Activated gamma-delta T cell treated with anti-CD3 and anti-CD28 coated beads, Interleukin-2, amount 50 U/mL, for 16 hours (primary cell): Measurements from ENCODE around the gene BRD3.
"Not testable (repeated sequence)": the region's sequence is repeated elsewhere in the genome, so short reads cannot be mapped to it uniquely, and the experiment has no call there.

Experiments
- DNase-seq: peaks from one replicate; pipeline ENCODE4 v3.0.0-alpha.2; 2020; ENCODE audit warnings: low read depth

BRD3 gene

GRCh38 chr9:133993635-133994253, 74.1 kb downstream of the BRD3 start:
- no peak for DNase-seq

- peak; percentile 65 for DNase-seq
Measured at GRCh38 chr9:133992780-133993634, 74.8 kb downstream of the BRD3 start.

DNA sequence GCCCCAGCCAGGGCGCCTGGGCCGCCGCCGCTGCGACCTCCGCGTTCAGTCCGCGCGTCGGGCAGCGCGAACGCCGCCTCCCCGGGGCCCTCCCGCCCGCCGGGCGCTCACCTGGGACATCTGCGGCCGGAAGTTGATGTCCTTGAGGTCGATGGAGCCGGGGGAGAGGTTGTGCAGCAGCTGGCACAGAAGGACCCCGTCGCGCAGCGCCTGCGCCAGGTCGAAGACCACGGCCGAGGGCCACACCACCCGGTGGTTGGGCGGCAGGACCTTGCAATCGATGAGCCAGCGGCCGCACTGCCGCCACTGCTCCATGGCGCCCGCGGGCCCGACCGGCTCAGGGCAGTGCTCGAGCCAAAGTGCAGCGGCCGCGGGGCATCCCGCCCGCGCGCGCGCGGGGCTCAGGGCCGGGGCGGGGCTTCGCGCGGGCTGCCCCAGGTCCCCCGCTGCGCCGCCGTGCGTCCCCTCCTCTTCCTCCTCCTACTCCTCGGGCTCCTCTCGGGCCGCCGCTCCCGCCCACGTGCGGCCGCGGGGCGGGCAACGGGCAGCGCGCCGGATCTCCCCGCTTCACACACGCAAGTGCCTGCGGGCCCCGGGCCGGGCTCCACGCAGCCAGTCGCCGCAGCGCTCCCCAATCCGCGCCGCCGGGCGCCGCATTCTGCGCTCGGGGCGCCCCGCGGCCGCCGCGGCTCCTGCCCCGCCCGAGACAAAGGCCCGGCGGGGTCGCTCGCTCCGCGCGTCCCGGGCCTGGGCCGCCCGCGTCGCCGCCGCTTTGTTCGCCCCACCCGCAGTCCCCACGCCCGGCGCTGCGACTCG, 75.7 kb downstream of the BRD3 start, which contains the start of gene VAV2:
Gene VAV2, minus strand, starts transcription at position 361 of the 816 bp plus-strand sequence. Its CDS starts 46 bp downstream, at position 315.
- no peak for DNase-seq

DNA sequence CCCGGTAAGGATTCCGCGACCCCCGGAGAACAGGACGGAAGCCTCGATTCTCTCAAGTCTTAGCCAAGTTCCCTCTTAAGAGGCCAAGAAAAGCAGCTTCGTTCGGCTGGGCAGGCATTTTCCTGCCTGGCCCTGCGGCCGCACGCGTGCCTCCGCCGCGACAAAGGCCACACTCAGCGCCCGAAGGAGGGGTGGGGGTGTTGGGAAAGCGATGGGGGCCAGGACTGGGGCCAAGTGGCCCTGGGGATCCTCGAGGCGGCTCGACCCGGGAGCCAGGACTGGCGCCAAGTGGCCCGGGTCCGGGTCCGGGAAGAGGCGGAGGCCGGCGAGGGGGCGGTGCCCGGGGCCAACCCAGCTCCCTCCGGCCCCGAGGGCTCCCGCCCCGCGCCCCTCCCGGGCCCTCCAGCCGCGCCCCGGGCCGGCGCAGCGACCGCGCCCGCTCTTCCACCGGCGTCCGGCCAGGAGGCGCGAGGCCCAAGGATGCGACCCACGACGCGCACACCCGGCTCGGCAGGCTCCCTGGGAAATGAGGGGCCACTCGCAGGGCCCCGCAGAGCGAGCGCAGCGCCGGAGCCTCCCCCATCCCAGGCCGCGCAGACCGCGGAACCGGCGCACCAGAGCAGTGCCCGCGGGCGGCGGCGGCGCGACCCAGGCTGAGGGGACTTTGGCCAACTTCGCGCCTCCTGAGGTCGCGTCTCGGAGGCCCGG, 76.5 kb downstream of the BRD3 start:
- DNase-seq: no peak

DNA sequence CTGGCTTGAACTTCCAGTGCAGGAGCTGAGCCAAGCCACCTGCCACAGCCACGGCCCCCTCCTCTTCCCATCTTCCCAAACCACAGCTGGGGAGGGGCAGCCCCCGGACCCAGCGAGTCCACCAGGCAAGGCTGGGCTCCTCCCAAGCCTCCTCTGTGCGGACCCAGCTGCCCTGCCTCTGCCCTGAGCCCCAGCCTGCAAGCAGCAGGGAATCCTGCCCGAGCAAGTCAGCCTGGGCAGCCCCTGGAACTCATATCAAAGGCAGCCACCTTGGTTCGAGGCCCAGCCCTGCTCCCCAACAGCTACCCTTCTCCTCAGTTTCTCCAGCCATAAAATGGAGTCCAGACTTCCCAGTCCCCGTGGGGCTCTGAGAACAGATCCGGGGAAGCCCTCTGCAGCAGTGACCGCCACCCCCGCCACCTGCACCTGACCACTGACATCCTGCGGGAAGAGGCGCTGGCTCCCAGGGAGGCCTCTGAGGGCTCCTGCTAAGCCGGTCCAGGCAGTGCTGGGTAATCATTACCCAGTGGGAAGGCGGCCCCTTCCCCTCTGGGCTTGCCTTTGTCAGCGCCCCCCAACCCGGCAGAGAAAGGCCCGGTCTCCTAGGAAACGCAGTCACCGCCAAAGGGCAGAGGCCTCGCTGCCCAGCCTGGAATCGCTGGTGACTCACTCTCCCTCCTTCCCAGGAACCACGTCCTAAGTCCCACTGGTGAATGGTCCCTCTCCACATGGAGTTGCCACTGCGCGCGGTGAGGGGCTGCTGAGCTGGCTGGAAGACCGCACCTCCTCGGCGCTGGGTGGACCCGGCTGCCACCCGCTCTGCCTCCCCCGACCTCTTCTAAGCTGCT, 77.2 kb downstream of the BRD3 start:
- DNase-seq: no peak

GRCh38 chr9:133989625-133990365, 78.0 kb downstream of the BRD3 start:
- DNase-seq: no peak

DNA sequence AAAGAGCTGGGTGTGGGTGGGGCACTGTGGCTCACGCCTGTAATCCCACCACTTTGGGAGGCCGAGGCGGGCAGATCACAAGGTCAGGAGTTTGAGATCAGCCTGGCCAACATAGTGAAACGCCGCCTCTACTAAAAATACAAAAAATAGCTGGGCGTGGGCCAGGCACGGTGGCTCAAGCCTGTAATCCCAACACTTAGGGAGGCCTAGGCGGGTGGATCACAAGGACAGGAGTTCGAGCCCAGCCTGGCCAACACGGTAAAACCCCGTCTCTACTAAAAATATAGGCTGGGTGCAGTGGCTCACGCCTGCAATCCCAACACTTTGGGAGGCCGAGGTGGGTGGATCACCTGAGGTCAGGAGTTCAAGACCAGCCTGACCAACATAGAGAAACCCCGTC, 79.1 kb downstream of the BRD3 start:
- DNase-seq: not testable (repeated sequence)

DNA sequence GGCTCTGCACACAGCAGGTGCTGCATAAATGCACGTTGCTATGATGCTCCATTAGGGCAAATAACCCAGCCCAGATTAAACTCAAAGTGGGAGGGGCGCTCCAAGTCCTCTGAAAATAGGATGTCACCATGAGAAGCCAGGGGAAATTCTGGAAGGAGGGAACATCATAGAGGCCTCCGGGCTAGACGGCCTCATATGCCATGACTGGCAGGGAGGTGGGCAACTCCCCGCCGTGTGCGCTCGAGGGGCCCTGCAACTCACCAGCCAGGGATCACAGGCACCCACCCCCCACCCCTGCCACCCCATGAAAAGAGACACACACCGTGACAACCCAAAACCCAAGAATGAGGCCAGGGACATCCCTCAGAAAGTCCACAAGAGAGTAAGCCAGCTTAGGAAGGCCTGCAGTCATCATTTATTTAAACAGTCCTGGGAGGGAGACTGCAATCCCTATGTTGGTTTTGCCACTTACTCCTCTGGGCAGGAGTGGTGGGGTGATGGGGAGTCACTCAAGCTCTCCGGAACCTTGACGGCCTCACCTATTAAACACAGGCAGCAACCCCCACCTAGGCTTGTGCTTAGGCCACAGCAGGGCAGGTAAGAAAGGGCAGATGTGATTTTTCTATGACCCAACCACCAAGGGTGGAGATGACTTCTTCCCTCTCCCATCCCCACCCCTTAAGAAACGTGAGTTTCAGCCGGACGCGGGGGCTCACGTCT, 79.7 kb downstream of the BRD3 start:
- no peak for DNase-seq

- no peak for DNase-seq
Measured at GRCh38 chr9:133987446-133987788, 80.4 kb downstream of the BRD3 start.

DNA sequence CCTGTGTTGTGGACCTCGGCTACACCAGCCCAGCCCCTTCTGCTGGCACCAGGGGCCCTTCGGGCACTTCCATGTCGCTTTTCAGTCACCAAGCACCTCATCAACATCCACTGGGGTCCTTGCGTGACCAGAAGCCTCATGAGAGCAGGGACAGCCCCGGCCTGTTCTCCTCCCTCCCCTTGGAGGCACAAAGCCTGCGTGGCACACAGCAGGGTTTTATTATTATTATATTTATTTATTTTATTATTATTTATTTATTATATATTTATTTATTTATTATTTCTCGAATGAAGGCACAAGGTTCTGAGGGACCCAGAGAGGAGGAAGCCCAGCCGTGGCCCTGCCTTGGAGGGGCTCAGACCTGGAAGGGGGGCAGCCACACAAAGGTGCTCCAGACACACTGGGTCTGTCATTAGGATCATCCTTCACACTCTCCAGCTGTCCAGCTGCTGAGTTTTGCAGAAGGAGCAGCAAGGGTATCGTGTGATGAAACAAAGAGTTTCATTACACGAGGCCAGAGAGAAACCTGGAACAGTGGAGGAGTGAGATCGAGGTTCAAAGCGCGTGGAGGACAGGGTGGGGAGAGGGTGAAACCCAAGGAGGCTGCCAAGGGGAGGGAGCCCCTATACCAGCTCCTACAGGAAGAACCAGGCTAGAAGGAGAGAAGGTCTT, 80.9 kb downstream of the BRD3 start:
- DNase-seq: no peak

DNA sequence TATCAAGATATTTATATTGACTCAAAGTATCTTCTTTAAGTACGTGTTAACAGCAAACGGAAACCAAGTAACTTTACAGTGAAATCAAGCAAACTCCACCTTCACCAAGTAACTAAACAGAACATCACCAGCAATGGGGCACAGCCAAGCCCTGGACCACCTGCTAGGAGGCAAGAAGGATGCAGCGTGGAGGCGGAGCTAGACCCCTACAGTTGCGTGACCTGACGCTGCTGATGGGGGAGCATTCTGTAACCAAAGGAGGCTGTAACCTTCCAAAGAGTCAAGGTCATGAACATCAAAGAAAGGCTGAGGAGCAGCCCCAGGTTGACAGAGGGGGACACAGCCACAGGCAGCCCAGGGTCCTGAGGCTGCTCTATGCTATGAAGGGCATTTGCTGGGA, 81.8 kb downstream of the BRD3 start:
- DNase-seq: no peak

DNA sequence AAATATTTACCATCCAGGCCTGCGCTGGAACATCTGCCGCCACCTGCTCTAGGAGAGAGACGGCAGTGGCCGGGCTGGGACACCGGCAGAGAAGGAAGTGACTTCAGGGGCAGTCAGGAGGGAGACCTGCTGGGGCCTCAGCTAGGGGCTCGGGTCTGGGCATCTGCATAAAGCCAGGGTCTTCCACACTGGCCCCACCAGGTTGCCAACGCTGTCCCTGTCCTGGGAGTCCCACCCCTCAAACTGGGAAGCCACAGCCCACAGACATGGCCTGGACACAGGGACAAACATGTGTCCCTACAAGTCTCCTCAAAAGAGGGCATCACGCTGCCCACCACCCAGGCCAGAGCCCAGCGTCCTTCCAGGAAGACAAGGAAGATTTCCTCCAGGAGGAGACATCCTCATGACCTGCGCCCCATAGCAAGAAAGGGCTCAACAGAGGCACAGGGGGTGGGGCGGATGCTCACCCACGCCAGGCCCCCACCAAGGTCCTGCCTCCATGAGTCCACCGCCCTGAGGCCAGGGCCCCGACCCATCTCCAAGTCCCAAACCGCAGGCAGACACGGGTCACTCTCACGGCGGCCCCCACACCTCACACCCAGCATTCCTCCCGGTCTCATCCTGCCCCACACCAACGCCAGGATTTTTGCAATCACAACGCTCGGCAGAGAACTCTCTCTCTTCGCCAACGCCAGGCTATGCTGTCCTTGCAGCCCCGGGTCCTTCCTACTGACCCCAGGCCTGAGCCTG, 84.7 kb downstream of the BRD3 start:
- no peak for DNase-seq

DNA sequence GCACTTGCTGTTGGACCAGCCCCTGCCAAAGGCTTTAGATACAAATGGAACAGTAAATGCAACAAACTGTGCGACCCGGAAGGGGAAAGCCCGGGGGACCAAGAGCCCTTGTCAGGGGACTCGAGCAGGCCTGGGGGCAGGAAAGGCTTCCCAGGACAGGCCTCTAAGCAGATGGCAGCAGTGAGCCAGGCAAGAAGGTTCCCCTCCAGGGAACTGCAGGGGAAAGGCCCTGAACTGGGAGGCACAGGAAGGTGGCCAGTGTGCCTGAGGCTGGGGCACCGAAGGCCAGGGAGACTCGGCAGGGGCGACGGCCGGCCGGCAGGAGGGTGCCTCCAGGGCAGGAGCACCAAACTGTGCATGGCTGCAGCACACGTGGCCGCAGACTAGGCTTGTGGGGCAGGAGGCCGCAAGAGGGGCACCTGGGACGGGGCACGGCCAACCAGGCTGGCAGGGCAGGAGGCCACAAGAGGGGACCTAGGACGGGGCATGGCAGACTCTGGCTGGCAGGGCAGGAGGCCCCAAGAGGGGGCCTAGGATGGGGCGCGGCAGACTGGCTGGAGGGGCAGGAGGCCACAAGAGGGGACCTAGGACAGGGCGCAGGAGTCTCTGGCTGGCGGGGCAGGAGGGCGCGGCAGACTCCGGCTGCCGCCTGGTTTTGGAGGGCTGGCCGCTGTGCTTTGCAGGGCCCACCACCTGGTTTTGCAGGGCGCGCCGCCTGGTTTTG, 85.7 kb downstream of the BRD3 start:
- no peak for DNase-seq

- DNase-seq: no peak
Measured at GRCh38 chr9:133981589-133981957, 86.3 kb downstream of the BRD3 start.

GRCh38 chr9:133980864-133981588, 86.8 kb downstream of the BRD3 start:
- DNase-seq: no peak
